C4-2B (cell line): ENCODE measurements around the gene REPS1.

ENCODE experiments used
- ZFX ChIP-seq: fragments of 450-650 bp; IDR thresholded peaks from 2 replicates; pipeline ENCODE4 v1.6.1; 2017
- TF ChIP-seq, protein P1 (sequence below): fragments of 450-650 bp; conservative IDR thresholded peaks from 2 replicates; pipeline ENCODE4 v1.5.1; 2017; ENCODE audit warnings: mild to moderate bottlenecking

DNA sequence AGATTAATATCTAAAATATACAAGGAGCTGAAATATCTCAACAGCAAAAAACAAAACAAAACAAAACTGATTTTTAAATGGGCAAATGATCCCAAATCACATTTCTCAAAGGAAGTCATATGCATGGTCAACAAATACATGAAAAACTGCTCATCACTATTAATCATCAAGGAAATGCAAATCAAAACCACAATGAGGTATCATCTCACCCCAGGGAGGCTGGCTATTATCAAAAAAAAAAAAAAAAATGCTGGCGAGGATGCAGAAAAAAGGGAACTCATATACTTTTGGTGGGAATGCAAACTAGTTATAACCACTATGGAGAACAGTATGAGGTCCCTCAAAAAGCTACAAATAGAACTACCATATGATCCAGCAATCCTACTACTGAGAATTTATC lies 34.6 kb downstream of the REPS1 start:
- TF ChIP-seq, protein P1, sequence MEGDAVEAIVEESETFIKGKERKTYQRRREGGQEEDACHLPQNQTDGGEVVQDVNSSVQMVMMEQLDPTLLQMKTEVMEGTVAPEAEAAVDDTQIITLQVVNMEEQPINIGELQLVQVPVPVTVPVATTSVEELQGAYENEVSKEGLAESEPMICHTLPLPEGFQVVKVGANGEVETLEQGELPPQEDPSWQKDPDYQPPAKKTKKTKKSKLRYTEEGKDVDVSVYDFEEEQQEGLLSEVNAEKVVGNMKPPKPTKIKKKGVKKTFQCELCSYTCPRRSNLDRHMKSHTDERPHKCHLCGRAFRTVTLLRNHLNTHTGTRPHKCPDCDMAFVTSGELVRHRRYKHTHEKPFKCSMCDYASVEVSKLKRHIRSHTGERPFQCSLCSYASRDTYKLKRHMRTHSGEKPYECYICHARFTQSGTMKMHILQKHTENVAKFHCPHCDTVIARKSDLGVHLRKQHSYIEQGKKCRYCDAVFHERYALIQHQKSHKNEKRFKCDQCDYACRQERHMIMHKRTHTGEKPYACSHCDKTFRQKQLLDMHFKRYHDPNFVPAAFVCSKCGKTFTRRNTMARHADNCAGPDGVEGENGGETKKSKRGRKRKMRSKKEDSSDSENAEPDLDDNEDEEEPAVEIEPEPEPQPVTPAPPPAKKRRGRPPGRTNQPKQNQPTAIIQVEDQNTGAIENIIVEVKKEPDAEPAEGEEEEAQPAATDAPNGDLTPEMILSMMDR, result no peak
- TF ChIP-seq ZFX, result no peak
